Measurements from ENCODE around the gene DNAAF1.

DNAAF1 gene

GRCh38 chr16:84226026-84226425 is 80.9 kb downstream of the DNAAF1 start:
- Histone ChIP-seq H3K9ac (ENCODE audit: low read length) (no peak overlapping the region), H3K4me3 (ENCODE audit: low read depth, low read length) (no peak overlapping the region), H3K9me3 (ENCODE audit: control insufficient read depth, insufficient read depth, low read depth, low read length) (no peaks in the 10 kb centered on the region), H3K36me3 (ENCODE audit: control insufficient read depth, insufficient read depth, low read length) (no peaks in the 10 kb centered on the region), H3K4me1 (ENCODE audit: control insufficient read depth, insufficient read depth, low read length) (peaks cover 17% of the 10 kb centered on the region), H3K27me3 (ENCODE audit: control insufficient read depth, insufficient read depth, low read length) (no peaks in the 10 kb centered on the region), H3K27ac (ENCODE audit: low read depth, low read length) (no peak overlapping the region)
